Measurements from ENCODE around the gene OR9A2.

OR9A2 gene

GRCh38 chr7:143016996-143017395 is 9.9 kb downstream of the OR9A2 start:
- Histone ChIP-seq H3K27me3 (ENCODE audit: control insufficient read depth, low read length) (no peaks in the 10 kb centered on the region), H4K20me1 (ENCODE audit: control insufficient read depth, insufficient read depth, low read depth, low read length) (no peaks in the 10 kb centered on the region), H3K9me2 (replicated peaks; ENCODE audit: control insufficient read depth, low read length) (no peaks in the 10 kb centered on the region), H3K4me2 (ENCODE audit: low read length) (peak overlapping the region; percentile 97), H3K36me3 (ENCODE audit: control insufficient read depth, low read length) (peaks cover 26% of the 10 kb centered on the region), H3K27ac (ENCODE audit: low read depth, low read length) (peak overlapping the region; percentile 91), H3F3A (ENCODE audit: control insufficient read depth, insufficient read depth) (peaks cover 20% of the 10 kb centered on the region), H3K9me3 (ENCODE audit: control insufficient read depth, insufficient read depth, low read length) (peaks cover 10% of the 10 kb centered on the region), H3K4me3 (ENCODE audit: low read length) (peak overlapping the region; percentile 76), H3K79me2 (ENCODE audit: control insufficient read depth, low read length) (peaks cover 3% of the 10 kb centered on the region; the same call in 1 of the 2 replicates), H3K4me1 (ENCODE audit: control insufficient read depth, low read length) (peaks cover 91% of the 10 kb centered on the region)
- no peak for TF ChIP-seq EZH2phosphoT487 (IDR thresholded peaks at IDR 0.05; ENCODE audit: borderline replicate concordance, low read length)
- TF ChIP-seq, protein P1, sequence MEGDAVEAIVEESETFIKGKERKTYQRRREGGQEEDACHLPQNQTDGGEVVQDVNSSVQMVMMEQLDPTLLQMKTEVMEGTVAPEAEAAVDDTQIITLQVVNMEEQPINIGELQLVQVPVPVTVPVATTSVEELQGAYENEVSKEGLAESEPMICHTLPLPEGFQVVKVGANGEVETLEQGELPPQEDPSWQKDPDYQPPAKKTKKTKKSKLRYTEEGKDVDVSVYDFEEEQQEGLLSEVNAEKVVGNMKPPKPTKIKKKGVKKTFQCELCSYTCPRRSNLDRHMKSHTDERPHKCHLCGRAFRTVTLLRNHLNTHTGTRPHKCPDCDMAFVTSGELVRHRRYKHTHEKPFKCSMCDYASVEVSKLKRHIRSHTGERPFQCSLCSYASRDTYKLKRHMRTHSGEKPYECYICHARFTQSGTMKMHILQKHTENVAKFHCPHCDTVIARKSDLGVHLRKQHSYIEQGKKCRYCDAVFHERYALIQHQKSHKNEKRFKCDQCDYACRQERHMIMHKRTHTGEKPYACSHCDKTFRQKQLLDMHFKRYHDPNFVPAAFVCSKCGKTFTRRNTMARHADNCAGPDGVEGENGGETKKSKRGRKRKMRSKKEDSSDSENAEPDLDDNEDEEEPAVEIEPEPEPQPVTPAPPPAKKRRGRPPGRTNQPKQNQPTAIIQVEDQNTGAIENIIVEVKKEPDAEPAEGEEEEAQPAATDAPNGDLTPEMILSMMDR (IDR thresholded peaks at IDR 0.05; ENCODE audit: low read depth, low read length, poor library complexity, severe bottlenecking), result no peak

- Histone ChIP-seq H3K4me2 (ENCODE audit: low read length) (peak overlapping the region; percentile 97), H3K4me1 (ENCODE audit: control insufficient read depth, low read length) (peaks cover 99% of the 10 kb centered on the region)
- no peak for TF ChIP-seq EZH2phosphoT487 (IDR thresholded peaks at IDR 0.05; ENCODE audit: borderline replicate concordance, low read length)
- TF ChIP-seq, protein P1 (IDR thresholded peaks at IDR 0.05; ENCODE audit: low read depth, low read length, poor library complexity, severe bottlenecking), result no peak
Observed at GRCh38 chr7:143015926-143016490, 10.9 kb downstream of the OR9A2 start.

GRCh38 chr7:143015084-143015483 is 11.8 kb downstream of the OR9A2 start:
- H3K27me3 ChIP-seq (ENCODE audit: control insufficient read depth, low read length), result no peaks in the 10 kb centered on the region
- H4K20me1 ChIP-seq (ENCODE audit: control insufficient read depth, insufficient read depth, low read depth, low read length), result no peaks in the 10 kb centered on the region
- H3K9me2 ChIP-seq (replicated peaks; ENCODE audit: control insufficient read depth, low read length), result no peaks in the 10 kb centered on the region
- H3K4me3 ChIP-seq (ENCODE audit: low read length), result peak overlapping the region; percentile 76
- H3K9me3 ChIP-seq (ENCODE audit: control insufficient read depth, insufficient read depth, low read length), result peaks cover 10% of the 10 kb centered on the region
- peaks cover 3% of the 10 kb centered on the region; the same call in 1 of the 2 replicates for H3K79me2 ChIP-seq (ENCODE audit: control insufficient read depth, low read length)
- no peak for TF ChIP-seq EZH2phosphoT487 (IDR thresholded peaks at IDR 0.05; ENCODE audit: borderline replicate concordance, low read length)
- TF ChIP-seq, protein P1 (IDR thresholded peaks at IDR 0.05; ENCODE audit: low read depth, low read length, poor library complexity, severe bottlenecking), result no peak
- peaks cover 26% of the 10 kb centered on the region for H3K36me3 ChIP-seq (ENCODE audit: control insufficient read depth, low read length)
- peaks cover 22% of the 10 kb centered on the region for H3F3A ChIP-seq (ENCODE audit: control insufficient read depth, insufficient read depth)
- H3K27ac ChIP-seq (ENCODE audit: low read depth, low read length), result peak overlapping the region; percentile 91
- H3K4me1 ChIP-seq (ENCODE audit: control insufficient read depth, low read length), result peaks cover 97% of the 10 kb centered on the region
- peak overlapping the region; percentile 97 for H3K4me2 ChIP-seq (ENCODE audit: low read length)

More at GRCh38 chr7:143015926-143016490, 10.9 kb downstream of the OR9A2 start:
- no peaks in the 10 kb centered on the region for H3K27me3 ChIP-seq (ENCODE audit: control insufficient read depth, low read length)
- H3F3A ChIP-seq (ENCODE audit: control insufficient read depth, insufficient read depth), result peaks cover 22% of the 10 kb centered on the region
- no peaks in the 10 kb centered on the region for H4K20me1 ChIP-seq (ENCODE audit: control insufficient read depth, insufficient read depth, low read depth, low read length)
- peak overlapping the region; percentile 76 for H3K4me3 ChIP-seq (ENCODE audit: low read length)
- peaks cover 10% of the 10 kb centered on the region for H3K9me3 ChIP-seq (ENCODE audit: control insufficient read depth, insufficient read depth, low read length)
- no peaks in the 10 kb centered on the region for H3K9me2 ChIP-seq (replicated peaks; ENCODE audit: control insufficient read depth, low read length)
- H3K36me3 ChIP-seq (ENCODE audit: control insufficient read depth, low read length), result peaks cover 26% of the 10 kb centered on the region
- peak overlapping the region; percentile 91 for H3K27ac ChIP-seq (ENCODE audit: low read depth, low read length)
- peaks cover 3% of the 10 kb centered on the region; the same call in 1 of the 2 replicates for H3K79me2 ChIP-seq (ENCODE audit: control insufficient read depth, low read length)
